SK-N-SH (cell line): Measurements from ENCODE around the gene SCN2A.

ENCODE experiments used
- POLR2AphosphoS5 ChIP-seq: IDR thresholded peaks from 2 replicates; pipeline ENCODE4 v1.6.1; 2012; ENCODE audit warnings: low read depth, low read length
- YY1 ChIP-seq: IDR thresholded peaks from 2 replicates; pipeline ENCODE4 v1.4.0; 2012; ENCODE audit warnings: low read depth, mild to moderate bottlenecking
- TF ChIP-seq, protein P1 (sequence below): fragments of 200-600 bp; sonication (generic); IDR thresholded peaks from 2 replicates; pipeline ENCODE4 v1.6.1; 2017; ENCODE audit warnings: antibody characterized with exemption, mild to moderate bottlenecking, moderate library complexity
- TF ChIP-seq, protein P2 (sequence below): IDR thresholded peaks from 2 replicates; pipeline ENCODE4; 2012

DNA sequence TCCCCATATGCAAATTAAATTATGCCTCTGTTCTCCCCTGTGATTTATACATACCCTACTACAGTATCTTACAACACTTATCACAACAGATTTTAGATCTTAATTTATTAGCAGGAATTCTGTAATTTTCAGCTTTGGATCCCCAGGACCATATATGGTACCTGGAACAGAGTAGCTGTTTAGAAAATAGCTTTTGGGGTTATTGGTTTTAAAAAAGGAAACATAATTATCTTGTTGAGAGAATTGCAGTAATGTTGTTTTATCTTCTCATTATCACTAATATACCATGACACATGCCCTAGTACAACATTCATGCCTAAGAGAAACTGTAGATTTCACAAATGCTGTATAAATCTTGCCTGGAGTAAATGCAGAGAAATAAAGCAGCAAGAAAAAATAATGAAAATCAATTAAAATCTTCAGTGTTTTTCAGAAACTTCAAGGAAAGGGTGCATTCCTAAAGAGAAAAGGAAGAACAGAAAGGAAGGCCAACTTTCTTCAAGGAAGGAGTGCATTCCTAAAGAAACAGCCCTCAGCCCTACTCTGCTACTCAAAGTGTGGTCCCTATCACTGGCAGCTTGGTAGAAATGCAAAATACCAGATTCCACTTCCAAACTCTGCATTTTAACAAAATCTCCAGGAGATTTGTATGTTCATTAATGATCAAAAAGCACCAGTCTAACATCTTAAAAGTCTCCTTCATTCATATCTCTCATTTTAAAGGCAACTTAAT is 193.2 kb downstream of the SCN2A start:
- TF ChIP-seq, protein P1, sequence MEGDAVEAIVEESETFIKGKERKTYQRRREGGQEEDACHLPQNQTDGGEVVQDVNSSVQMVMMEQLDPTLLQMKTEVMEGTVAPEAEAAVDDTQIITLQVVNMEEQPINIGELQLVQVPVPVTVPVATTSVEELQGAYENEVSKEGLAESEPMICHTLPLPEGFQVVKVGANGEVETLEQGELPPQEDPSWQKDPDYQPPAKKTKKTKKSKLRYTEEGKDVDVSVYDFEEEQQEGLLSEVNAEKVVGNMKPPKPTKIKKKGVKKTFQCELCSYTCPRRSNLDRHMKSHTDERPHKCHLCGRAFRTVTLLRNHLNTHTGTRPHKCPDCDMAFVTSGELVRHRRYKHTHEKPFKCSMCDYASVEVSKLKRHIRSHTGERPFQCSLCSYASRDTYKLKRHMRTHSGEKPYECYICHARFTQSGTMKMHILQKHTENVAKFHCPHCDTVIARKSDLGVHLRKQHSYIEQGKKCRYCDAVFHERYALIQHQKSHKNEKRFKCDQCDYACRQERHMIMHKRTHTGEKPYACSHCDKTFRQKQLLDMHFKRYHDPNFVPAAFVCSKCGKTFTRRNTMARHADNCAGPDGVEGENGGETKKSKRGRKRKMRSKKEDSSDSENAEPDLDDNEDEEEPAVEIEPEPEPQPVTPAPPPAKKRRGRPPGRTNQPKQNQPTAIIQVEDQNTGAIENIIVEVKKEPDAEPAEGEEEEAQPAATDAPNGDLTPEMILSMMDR, result no peak
- TF ChIP-seq, protein P2, sequence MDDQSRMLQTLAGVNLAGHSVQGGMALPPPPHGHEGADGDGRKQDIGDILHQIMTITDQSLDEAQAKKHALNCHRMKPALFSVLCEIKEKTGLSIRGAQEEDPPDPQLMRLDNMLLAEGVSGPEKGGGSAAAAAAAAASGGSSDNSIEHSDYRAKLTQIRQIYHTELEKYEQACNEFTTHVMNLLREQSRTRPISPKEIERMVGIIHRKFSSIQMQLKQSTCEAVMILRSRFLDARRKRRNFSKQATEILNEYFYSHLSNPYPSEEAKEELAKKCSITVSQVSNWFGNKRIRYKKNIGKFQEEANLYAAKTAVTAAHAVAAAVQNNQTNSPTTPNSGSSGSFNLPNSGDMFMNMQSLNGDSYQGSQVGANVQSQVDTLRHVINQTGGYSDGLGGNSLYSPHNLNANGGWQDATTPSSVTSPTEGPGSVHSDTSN, result no peak
- TF ChIP-seq YY1 (no peak), POLR2AphosphoS5 (no peak)
